HUES48 (cell line): Measurements from ENCODE around the gene CGGBP1.

ENCODE experiments used
- H3K27ac ChIP-seq: one replicate; pipeline ENCODE4 v1.7.0; 2013; ENCODE audit warnings: low read depth, low read length, inconsistent platforms
- H3K27me3 ChIP-seq: 2 replicates; pipeline ENCODE4 v1.6.1; 2013; ENCODE audit warnings: mild to moderate bottlenecking, low read length; ENCODE audit not compliant: control insufficient read depth, insufficient read depth
- H3K36me3 ChIP-seq: 2 replicates; pipeline ENCODE4 v1.6.1; 2013; ENCODE audit warnings: low read length; ENCODE audit not compliant: control insufficient read depth, insufficient read depth
- H3K4me1 ChIP-seq: 2 replicates; pipeline ENCODE4 v1.6.1; 2013; ENCODE audit warnings: mild to moderate bottlenecking, low read length; ENCODE audit not compliant: control insufficient read depth, insufficient read depth
- H3K4me3 ChIP-seq: 2 replicates; pipeline ENCODE4 v1.5.1; 2013; ENCODE audit warnings: mild to moderate bottlenecking, low read depth, low read length
- H3K9ac ChIP-seq: 2 replicates; pipeline ENCODE4 v1.6.1; 2013; ENCODE audit warnings: mild to moderate bottlenecking, low read depth, low read length, moderate library complexity
- H3K9me3 ChIP-seq: 2 replicates; pipeline ENCODE4 v1.6.1; 2013; ENCODE audit warnings: low read length; ENCODE audit not compliant: control insufficient read depth, insufficient read depth

The CGGBP1 gene

GRCh38 chr3:88058581-88059379 is at the start of gene CGGBP1, which contains the start of gene ZNF654:
TSS of gene CGGBP1 (minus strand) at chr3:88059005. CDS start at chr3:88055976, 3,029 bp downstream.
TSS of gene ZNF654 (plus strand) at chr3:88059255. CDS start at chr3:88059320, 65 bp downstream.
- Histone ChIP-seq H3K27ac (peak within 1 kb of the TSS; percentile 96), H3K9me3 (no peaks in the 10 kb centered on the region), H3K9ac (peak within 1 kb of the TSS; percentile 86), H3K4me3 (peak within 1 kb of the TSS; percentile 98), H3K4me1 (peaks cover 14% of the 10 kb centered on the region; the same call in 1 of the 2 replicates), H3K27me3 (no peaks in the 10 kb centered on the region), H3K36me3 (peaks cover 32% of the 10 kb centered on the region)

- Histone ChIP-seq H3K36me3 (no peaks in the 10 kb centered on the region), H3K9me3 (no peaks in the 10 kb centered on the region), H3K9ac (no peak overlapping the region), H3K27ac (no peak overlapping the region), H3K4me3 (no peak overlapping the region), H3K4me1 (no peaks in the 10 kb centered on the region), H3K27me3 (no peaks in the 10 kb centered on the region)
Measured at GRCh38 chr3:88105325-88105724, 46.5 kb upstream of the CGGBP1 start.

DNA sequence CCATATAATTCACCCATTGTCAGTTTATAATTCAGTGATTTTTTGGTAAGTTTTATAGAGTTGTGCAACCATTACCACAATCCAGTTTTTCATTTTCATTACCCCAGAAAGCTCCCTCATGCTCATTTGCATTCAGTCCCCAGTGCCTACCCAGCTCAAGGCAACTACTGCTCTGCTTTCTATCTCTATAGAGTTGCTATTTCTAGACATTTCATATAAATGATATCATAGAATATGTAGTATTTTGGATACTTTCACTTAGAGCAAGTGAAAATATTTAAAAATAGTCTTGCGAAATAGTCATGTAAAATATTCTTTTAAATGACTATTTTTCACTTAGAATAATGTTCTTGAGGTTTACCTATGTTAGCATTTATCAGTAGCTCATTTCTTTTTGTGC is 42.3 kb upstream of the CGGBP1 start:
- H3K36me3 ChIP-seq, result no peaks in the 10 kb centered on the region
- H3K27me3 ChIP-seq, result no peaks in the 10 kb centered on the region
- no peaks in the 10 kb centered on the region for H3K9me3 ChIP-seq
- no peak overlapping the region for H3K9ac ChIP-seq
- H3K4me3 ChIP-seq, result no peak overlapping the region
- H3K4me1 ChIP-seq, result no peaks in the 10 kb centered on the region
- H3K27ac ChIP-seq, result no peak overlapping the region

GRCh38 chr3:88093266-88093665 is 34.5 kb upstream of the CGGBP1 start:
- H3K4me3 ChIP-seq, result no peak overlapping the region
- H3K36me3 ChIP-seq, result no peaks in the 10 kb centered on the region
- no peak overlapping the region for H3K9ac ChIP-seq
- H3K27ac ChIP-seq, result no peak overlapping the region
- no peaks in the 10 kb centered on the region for H3K27me3 ChIP-seq
- no peaks in the 10 kb centered on the region for H3K9me3 ChIP-seq
- H3K4me1 ChIP-seq, result no peaks in the 10 kb centered on the region

DNA sequence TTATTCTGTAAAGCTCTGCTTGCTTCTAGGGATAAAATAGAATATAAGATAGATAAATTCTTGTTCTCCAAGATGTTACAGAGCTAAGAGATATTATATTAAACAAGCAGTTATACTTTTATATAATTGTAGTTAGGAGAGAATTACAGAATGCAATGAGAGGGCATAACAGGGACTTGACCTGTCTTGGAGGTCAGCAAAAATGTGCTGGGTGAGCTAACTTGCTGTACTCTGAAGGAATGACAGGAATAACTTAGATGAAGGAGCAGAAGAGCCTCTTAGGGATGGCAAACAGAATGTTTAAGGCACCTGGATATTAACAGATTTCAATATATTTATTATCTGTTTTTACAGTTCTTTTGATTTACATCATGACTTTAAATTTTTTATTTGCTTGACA is 33.5 kb upstream of the CGGBP1 start:
- Histone ChIP-seq H3K27me3 (no peaks in the 10 kb centered on the region), H3K4me3 (no peak overlapping the region), H3K9ac (no peak overlapping the region), H3K27ac (no peak overlapping the region), H3K36me3 (no peaks in the 10 kb centered on the region), H3K9me3 (no peaks in the 10 kb centered on the region), H3K4me1 (no peaks in the 10 kb centered on the region)

- Histone ChIP-seq H3K36me3 (no peaks in the 10 kb centered on the region), H3K27me3 (no peaks in the 10 kb centered on the region), H3K4me1 (no peaks in the 10 kb centered on the region), H3K9me3 (no peaks in the 10 kb centered on the region), H3K27ac (no peak overlapping the region), H3K9ac (no peak overlapping the region), H3K4me3 (no peak overlapping the region)
Measured at GRCh38 chr3:88090681-88091080, 31.9 kb upstream of the CGGBP1 start.

GRCh38 chr3:88084097-88084501 is 25.3 kb upstream of the CGGBP1 start:
- H3K4me1 ChIP-seq, result peaks cover 3% of the 10 kb centered on the region; the same call in 1 of the 2 replicates
- no peak overlapping the region for H3K27ac ChIP-seq
- H3K36me3 ChIP-seq, result no peaks in the 10 kb centered on the region
- peaks cover 3% of the 10 kb centered on the region; the same call in 1 of the 2 replicates for H3K9me3 ChIP-seq
- no peak overlapping the region for H3K4me3 ChIP-seq
- H3K27me3 ChIP-seq, result no peaks in the 10 kb centered on the region
- no peak overlapping the region for H3K9ac ChIP-seq

GRCh38 chr3:88082854-88083253 is 24.0 kb upstream of the CGGBP1 start:
- no peaks in the 10 kb centered on the region for H3K27me3 ChIP-seq
- peaks cover 3% of the 10 kb centered on the region; the same call in 1 of the 2 replicates for H3K9me3 ChIP-seq
- H3K36me3 ChIP-seq, result no peaks in the 10 kb centered on the region
- no peak overlapping the region for H3K27ac ChIP-seq
- no peak overlapping the region for H3K9ac ChIP-seq
- no peak overlapping the region for H3K4me3 ChIP-seq
- peaks cover 5% of the 10 kb centered on the region; the same call in 1 of the 2 replicates for H3K4me1 ChIP-seq

DNA sequence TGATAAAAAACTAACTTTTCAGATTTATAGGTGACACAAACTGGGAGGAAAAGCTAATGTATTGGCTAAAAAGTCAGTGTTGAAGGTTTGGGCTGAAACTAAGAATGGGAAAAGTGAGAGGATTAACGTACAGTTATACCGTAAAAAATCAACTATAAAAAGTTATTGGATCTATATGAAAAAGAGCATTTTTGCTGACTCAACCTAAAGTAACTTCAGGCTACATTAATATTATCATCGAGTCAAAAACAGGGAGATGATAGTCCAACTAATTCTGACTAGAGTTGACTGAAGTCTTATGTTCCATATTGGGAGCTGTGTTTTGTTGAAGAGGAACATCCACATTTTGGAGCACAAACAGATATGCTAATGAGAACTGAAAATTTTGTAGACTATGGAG is 20.1 kb upstream of the CGGBP1 start:
- Histone ChIP-seq H3K27me3 (no peaks in the 10 kb centered on the region), H3K9me3 (peaks cover 3% of the 10 kb centered on the region; the same call in 1 of the 2 replicates), H3K9ac (no peak overlapping the region), H3K27ac (no peak overlapping the region), H3K4me3 (no peak overlapping the region), H3K36me3 (no peaks in the 10 kb centered on the region), H3K4me1 (peaks cover 9% of the 10 kb centered on the region; the same call in 1 of the 2 replicates)

GRCh38 chr3:88076712-88077111 is 17.9 kb upstream of the CGGBP1 start:
- Histone ChIP-seq H3K27ac (no peak overlapping the region), H3K9ac (no peak overlapping the region), H3K4me3 (no peak overlapping the region), H3K27me3 (no peaks in the 10 kb centered on the region), H3K4me1 (0 out of 2 replicates have a peak, but pooled peaks cover 6% of the 10 kb centered on the region), H3K36me3 (no peaks in the 10 kb centered on the region), H3K9me3 (peaks cover 2% of the 10 kb centered on the region; the same call in 1 of the 2 replicates)

DNA sequence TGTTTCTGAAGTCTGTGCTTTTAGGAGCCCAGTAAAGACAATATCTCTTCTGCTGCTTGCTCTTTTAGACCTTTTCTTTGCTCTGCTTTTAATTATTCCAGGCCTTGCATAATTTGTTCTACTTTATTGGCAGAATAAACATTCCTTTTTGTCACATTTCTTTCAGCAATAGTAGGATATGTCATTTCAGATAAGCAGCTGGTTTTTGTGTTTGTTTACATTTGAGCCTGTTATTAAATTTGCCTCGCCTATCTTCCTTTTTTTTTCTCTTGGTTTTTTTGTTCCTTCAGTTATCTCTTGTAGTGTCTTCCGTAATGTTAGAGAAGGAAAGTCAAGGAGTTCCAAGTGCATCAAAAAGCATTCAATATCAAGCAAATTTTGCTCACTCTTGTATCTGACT is 16.7 kb upstream of the CGGBP1 start:
- Histone ChIP-seq H3K27me3 (no peaks in the 10 kb centered on the region), H3K4me3 (no peak overlapping the region), H3K36me3 (no peaks in the 10 kb centered on the region), H3K4me1 (0 out of 2 replicates have a peak, but pooled peaks cover 6% of the 10 kb centered on the region), H3K9me3 (no peaks in the 10 kb centered on the region), H3K9ac (no peak overlapping the region), H3K27ac (no peak overlapping the region)
